NCI-H2081 (cell line): Measurements from ENCODE around the gene PARP6.
A peak's percentile ranks its signal among the peaks of the same experiment; 100 is the strongest.

Experiments used
- DNase-seq, 2 experiments: peaks; one replicate each; lab custom pipeline; 2025; lab: John Stamatoyannopoulos, UW

The PARP6 gene

GRCh38 chr15:72199721-72200212 is 72.6 kb downstream of the PARP6 start:
- DNase-seq: peak; percentile 67 to 75

GRCh38 chr15:72199205-72199515 is 73.2 kb downstream of the PARP6 start:
- no peak for DNase-seq

- DNase-seq: peak; percentile 69 to 89
Observed at GRCh38 chr15:72198356-72199204, 73.8 kb downstream of the PARP6 start.

- peak; percentile 38 to 58 for DNase-seq
Observed at GRCh38 chr15:72197460-72198355, 74.6 kb downstream of the PARP6 start, which contains the start of gene GRAMD2A. Gene GRAMD2A, minus strand, starts transcription at chr15:72197787.

GRCh38 chr15:72197041-72197459 is 75.3 kb downstream of the PARP6 start:
- no peak for DNase-seq

DNA sequence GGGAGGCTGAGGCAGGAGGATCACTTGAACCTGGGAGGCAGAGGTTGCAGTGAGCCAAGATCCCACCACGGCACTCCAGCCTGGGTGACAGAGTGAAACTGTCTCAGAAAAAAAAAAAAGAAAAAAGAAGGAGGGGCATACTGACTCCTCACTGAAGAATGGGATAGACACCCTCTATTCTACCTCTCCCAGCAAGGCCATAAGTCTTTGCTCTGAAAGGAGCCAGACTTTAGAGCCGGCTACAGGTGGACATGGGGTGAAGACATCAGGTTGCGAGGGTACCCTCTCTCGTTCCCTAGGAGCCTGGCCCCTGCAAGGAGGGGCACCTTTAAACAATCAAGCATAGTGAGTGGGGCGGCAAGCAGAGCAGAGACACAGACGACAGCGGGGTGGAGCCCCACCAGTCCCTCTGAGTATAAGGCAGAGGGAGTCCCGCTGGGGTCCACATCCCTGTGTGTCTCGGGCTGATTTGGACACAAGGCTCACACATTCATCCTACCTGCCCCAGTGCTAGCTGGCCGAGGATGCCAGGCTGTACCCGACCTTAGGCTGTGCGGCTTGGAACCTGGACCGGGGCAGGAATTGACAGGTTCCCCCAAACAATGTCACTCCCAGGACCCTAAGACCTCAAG is 75.8 kb downstream of the PARP6 start:
- no peak for DNase-seq

DNA sequence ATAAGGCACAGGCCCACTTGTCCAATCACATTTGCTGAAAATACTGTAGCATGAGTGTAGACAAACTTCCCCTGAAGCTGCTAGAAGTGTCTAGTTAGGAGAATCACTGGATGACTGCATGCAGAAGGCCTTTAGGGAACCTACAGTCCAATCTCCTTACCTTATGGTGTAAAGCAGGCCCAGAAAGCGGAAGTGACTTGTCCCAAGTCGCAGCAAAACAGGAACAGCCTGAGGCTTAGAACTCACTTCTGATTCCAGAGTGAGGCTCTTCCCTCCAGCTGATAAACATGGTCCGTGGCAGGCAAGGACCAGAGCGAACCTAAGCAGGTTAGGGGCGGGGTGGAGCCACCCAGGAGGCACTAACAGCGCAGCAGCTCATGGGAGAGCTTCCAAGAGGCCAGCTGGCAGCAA is 77.2 kb downstream of the PARP6 start:
- DNase-seq: no peak

- no peak for DNase-seq
Observed at GRCh38 chr15:72193836-72194396, 78.4 kb downstream of the PARP6 start.

DNA sequence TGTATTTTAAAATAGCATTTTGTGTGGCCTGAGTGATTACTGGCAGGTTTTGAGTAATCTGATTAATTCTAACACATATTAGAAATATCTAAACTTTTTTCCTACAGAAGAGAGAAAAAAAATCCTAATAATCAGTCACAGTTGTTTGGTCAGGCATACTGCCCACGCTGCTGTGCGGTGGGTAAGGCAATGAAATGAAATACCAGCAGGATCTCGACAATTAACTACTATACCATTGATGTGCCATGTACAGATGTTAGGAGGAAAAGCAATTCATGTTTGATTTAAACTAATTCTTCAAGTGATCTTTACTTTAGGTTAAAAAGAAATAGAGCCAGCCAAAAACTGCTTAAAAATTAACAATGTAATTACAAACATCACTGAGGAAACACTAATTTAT is 79.9 kb downstream of the PARP6 start:
- DNase-seq: peak in 1 of 2 experiments; percentile 48
